OCI-M2 (cell line): Measurements from ENCODE around the gene CASK.

Experiments
- DNase-seq: peaks from one replicate; lab custom pipeline; 2025; ENCODE audit not compliant: unreplicated experiment; lab: John Stamatoyannopoulos, UW

Gene CASK

GRCh38 chrX:41480508-41481260, 442.7 kb downstream of the CASK start:
- no peak for DNase-seq

DNA sequence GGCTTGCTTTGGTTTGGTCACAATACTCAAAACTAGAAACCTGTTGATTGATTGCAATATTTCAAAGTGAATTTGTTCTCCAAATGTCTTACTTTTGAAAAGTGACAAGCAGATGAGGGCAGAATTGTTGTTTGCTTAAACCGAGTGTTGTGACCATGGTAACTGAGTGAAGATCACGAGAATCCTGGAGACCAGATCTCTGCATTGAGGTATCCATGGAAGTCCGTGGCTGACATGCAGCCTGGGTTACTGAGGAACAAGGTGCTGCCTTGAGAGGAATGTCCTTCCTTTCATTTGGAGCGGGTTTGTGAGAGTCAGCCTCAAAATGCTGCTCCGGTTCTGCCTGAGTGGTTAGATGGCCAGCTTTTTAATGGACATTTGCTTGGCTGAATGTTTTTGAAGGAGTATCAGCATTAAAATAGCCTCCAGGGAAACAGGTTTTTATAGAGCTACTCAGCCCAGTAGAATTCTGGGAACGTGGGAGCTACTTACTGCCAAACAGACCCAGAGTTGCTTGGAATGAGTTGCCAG, 444.9 kb downstream of the CASK start:
- no peak for DNase-seq

GRCh38 chrX:41475591-41476241, 447.6 kb downstream of the CASK start:
- no peak for DNase-seq

DNA sequence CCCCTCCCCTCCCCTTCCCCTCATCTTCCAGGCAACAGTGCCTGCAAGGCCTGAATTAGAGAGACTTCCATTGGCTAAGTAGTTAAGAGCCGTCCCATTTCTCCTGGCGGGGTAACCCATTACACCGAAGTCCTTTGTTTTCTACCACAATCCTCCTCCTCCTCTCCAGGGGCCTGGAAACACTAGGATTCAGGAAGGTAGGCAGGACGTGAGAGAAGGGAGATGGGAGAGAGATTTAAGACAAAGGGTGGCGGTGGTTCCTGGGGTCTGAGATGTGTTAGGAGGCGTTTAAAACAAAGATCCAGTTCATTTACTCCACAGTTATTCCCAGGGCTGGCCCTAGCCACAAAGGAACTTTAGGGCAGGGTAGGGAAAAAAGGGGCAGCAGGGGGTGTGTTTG, 448.2 kb downstream of the CASK start:
- DNase-seq, result no peak

GRCh38 chrX:41474726-41475100, 448.6 kb downstream of the CASK start:
- no peak for DNase-seq

DNA sequence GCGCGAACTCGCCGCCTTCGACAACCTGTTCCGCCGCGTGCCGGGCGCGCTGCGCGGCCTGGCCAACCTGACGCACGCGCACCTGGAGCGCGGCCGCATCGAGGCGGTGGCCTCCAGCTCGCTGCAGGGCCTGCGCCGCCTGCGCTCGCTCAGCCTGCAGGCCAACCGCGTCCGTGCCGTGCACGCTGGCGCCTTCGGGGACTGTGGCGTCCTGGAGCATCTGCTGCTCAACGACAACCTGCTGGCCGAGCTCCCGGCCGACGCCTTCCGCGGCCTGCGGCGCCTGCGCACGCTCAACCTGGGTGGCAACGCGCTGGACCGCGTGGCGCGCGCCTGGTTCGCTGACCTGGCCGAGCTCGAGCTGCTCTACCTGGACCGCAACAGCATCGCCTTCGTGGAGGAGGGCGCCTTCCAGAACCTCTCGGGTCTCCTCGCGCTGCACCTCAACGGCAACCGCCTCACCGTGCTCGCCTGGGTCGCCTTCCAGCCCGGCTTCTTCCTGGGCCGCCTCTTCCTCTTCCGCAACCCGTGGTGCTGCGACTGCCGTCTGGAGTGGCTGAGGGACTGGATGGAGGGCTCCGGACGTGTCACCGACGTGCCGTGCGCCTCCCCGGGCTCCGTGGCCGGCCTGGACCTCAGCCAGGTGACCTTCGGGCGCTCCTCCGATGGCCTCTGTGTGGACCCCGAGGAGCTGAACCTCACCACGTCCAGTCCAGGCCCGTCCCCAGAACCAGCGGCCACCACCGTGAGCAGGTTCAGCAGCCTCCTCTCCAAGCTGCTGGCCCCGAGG, 449.2 kb downstream of the CASK start:
- DNase-seq, result no peak

DNA sequence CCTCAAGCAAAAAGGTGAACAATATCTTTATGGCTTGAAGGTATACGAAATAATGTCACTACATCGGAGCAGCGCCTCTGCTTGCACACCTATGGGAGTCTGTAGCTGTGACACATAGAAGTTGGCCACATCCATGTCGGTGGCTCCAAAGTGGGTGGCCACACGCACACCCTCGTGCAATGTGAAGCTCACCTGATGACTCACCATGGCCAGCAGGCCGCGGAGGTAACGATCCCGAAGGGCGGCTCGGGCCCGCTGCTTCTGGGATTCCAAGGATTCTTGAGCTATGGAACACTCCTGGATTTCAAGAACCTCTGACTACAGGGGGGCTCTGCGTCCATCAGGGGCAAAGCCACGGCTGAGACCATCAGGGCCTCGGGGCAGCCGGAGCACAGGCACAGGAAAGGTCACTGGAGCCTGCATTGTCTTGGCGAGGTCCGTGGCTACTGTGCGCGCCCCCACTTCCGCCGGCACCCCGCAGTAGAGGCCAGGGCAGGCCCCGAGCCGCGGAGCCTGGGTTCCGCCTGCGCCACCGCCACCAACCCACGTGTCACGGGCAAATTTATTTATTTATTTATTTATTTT, 451.0 kb downstream of the CASK start:
- no peak for DNase-seq

DNA sequence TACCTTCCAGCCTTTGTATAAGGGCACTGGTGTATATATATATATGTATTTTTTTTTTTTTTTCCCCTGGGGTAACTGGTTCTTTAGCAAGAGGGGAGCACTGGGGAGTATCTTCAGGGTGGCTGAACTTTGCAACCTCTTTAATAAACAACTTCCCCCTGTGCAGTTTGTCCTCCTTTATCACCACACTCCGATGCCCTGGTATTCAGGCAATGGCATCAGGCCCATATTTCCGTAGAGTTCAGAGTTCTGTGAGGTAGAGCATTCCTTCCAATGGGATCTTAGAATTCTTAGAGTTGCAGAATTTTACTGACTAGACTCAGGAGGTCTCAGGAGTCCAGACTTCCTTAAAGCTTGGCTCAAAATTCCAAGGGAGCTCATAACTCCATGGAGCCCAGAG, 451.6 kb downstream of the CASK start:
- DNase-seq, result no peak

DNA sequence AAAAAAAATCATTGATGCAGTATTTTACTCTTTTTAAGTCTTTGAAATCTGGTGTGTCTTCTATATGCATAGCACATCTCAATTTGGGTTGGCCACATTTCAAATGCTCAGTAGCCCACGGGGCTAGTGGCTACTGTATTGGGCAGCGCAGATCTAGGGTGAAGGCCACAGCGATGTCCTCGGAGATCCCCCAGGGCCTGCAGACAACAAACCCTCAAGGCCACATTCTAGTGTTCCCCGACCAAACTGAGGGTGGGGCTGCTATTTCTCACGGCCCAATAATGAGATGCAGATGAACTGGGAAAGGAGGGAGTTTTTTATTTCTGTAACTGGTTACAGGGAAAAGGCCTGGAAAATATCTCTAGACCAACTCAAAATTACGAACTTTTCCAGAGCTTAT, 452.6 kb downstream of the CASK start:
- DNase-seq, result no peak

GRCh38 chrX:41468647-41469323, 454.6 kb downstream of the CASK start:
- no peak for DNase-seq
